ENCODE data around the gene GTF2A1L. TPM values are rescaled to one million over a fixed set of nuclear protein-coding genes. Genes with fewer than 3 reads are reported as not detected.

GTF2A1L gene
- total RNA-seq, 5 donors from 2014 or later (not counting 1 experiment from before 2014, with no cell fraction given) = not detected

- no peak overlapping the region for H3K27ac ChIP-seq (ENCODE audit: low read length)
- Mint-ChIP-seq H3K9me3 (no peaks in the 10 kb centered on the region), H3K27ac (no peak overlapping the region), H3K36me3 (no peaks in the 10 kb centered on the region), H3K4me3 (no peak overlapping the region), H3K27me3 (peaks cover 11 to 13% of the 10 kb centered on the region in 2 donors), H3K4me1 (no peaks in the 10 kb centered on the region)
- no peak for ATAC-seq (replicated peaks in 1 of 4)
- ChIA-PET CTCF (no interaction called here), POLR2A (no interaction called here)
- no peaks in the 10 kb centered on the region for H3K4me1 ChIP-seq (ENCODE audit: control insufficient read depth in 1 of 2, extremely low read depth in 1 of 2, insufficient read depth in 2 of 2, low read length in 2 of 2)
- WGBS (ENCODE audit: insufficient coverage) = no CpG with 5 or more reads among the region's 1 CpG
- no peak for DNase-seq
- no peaks in the 10 kb centered on the region for H3K9me3 ChIP-seq
- H3K36me3 ChIP-seq (ENCODE audit: control insufficient read depth in 2 of 2, extremely low read depth in 1 of 2, insufficient read depth in 1 of 2, low read length in 1 of 2) = no peaks in the 10 kb centered on the region
- peaks cover 0 to 2% of the 10 kb centered on the region in 2 experiments for H3K27me3 ChIP-seq (replicated peaks in 1 of 2; ENCODE audit: control insufficient read depth in 2 of 2, extremely low read depth in 1 of 2, insufficient read depth in 2 of 2, low read length in 1 of 2)
- no peak overlapping the region for H3K4me3 ChIP-seq (ENCODE audit: control insufficient read depth in 1 of 2, extremely low read depth in 1 of 2, low read length in 1 of 2)
Measured at GRCh38 chr2:48668992-48669391, 51.3 kb downstream of the GTF2A1L start.

GRCh38 chr2:48673581-48673980, 55.9 kb downstream of the GTF2A1L start:
- Histone ChIP-seq H3K9me3 (no peaks in the 10 kb centered on the region), H3K27me3 (replicated peaks in 1 of 2; ENCODE audit: control insufficient read depth in 2 of 2, extremely low read depth in 1 of 2, insufficient read depth in 2 of 2, low read length in 1 of 2) (no peaks in the 10 kb centered on the region), H3K4me1 (ENCODE audit: control insufficient read depth in 1 of 2, extremely low read depth in 1 of 2, insufficient read depth in 2 of 2, low read length in 2 of 2) (no peaks in the 10 kb centered on the region), H3K36me3 (ENCODE audit: control insufficient read depth in 2 of 2, extremely low read depth in 1 of 2, insufficient read depth in 1 of 2, low read length in 1 of 2) (no peaks in the 10 kb centered on the region), H3K27ac (ENCODE audit: low read length) (no peak overlapping the region), H3K4me3 (ENCODE audit: control insufficient read depth in 1 of 2, extremely low read depth in 1 of 2, low read length in 1 of 2) (no peak overlapping the region)
- no peak overlapping the region for H3K27ac Mint-ChIP-seq
- H3K4me3 Mint-ChIP-seq = no peak overlapping the region
- POLR2A ChIA-PET = no interaction called here
- H3K27me3 Mint-ChIP-seq = peaks cover 11% of the 10 kb centered on the region in 2 donors
- WGBS (ENCODE audit: insufficient coverage) = 89% methylated on average over 2 of the region's 4 CpGs
- no peaks in the 10 kb centered on the region for H3K36me3 Mint-ChIP-seq
- H3K9me3 Mint-ChIP-seq = no peaks in the 10 kb centered on the region
- CTCF ChIA-PET = no interaction called here
- peaks cover 3 to 9% (median 4%) of the 10 kb centered on the region in 3 donors for H3K4me1 Mint-ChIP-seq
- DNase-seq = no peak
- ATAC-seq (replicated peaks in 1 of 4) = no peak

- H3K4me1 Mint-ChIP-seq = peaks cover 3 to 9% (median 4%) of the 10 kb centered on the region in 3 donors
- peaks cover 9 to 10% of the 10 kb centered on the region in 2 donors for H3K27me3 Mint-ChIP-seq
- Histone ChIP-seq H3K27me3 (replicated peaks in 1 of 2; ENCODE audit: control insufficient read depth in 2 of 2, extremely low read depth in 1 of 2, insufficient read depth in 2 of 2, low read length in 1 of 2) (no peaks in the 10 kb centered on the region), H3K9me3 (no peaks in the 10 kb centered on the region), H3K36me3 (ENCODE audit: control insufficient read depth in 2 of 2, extremely low read depth in 1 of 2, insufficient read depth in 1 of 2, low read length in 1 of 2) (no peaks in the 10 kb centered on the region), H3K27ac (ENCODE audit: low read length) (no peak overlapping the region), H3K4me1 (ENCODE audit: control insufficient read depth in 1 of 2, extremely low read depth in 1 of 2, insufficient read depth in 2 of 2, low read length in 2 of 2) (no peaks in the 10 kb centered on the region), H3K4me3 (ENCODE audit: control insufficient read depth in 1 of 2, extremely low read depth in 1 of 2, low read length in 1 of 2) (no peak overlapping the region)
- CTCF ChIA-PET = no interaction called here
- DNase-seq (no peak), ATAC-seq (replicated peaks in 1 of 4) (no peak)
- H3K9me3 Mint-ChIP-seq = no peaks in the 10 kb centered on the region
- no CpG with 5 or more reads among the region's 2 CpGs for WGBS (ENCODE audit: insufficient coverage)
- no peak overlapping the region for H3K27ac Mint-ChIP-seq
- H3K36me3 Mint-ChIP-seq = no peaks in the 10 kb centered on the region
- POLR2A ChIA-PET = no interaction called here
- no peak overlapping the region for H3K4me3 Mint-ChIP-seq
Measured at GRCh38 chr2:48674933-48675332, 57.3 kb downstream of the GTF2A1L start.

GRCh38 chr2:48677450-48677849, 59.8 kb downstream of the GTF2A1L start:
- Mint-ChIP-seq H3K4me1 (peaks cover 3 to 9% (median 4%) of the 10 kb centered on the region in 3 donors), H3K36me3 (no peaks in the 10 kb centered on the region), H3K27me3 (peaks cover 5 to 8% of the 10 kb centered on the region in 2 donors), H3K27ac (no peak overlapping the region), H3K4me3 (no peak overlapping the region), H3K9me3 (no peaks in the 10 kb centered on the region)
- whole genome bisulfite sequencing (ENCODE audit: insufficient coverage) = 39% methylated on average over 2 of the region's 2 CpGs
- H3K36me3 ChIP-seq (ENCODE audit: control insufficient read depth in 2 of 2, extremely low read depth in 1 of 2, insufficient read depth in 1 of 2, low read length in 1 of 2) = no peaks in the 10 kb centered on the region
- H3K9me3 ChIP-seq = no peaks in the 10 kb centered on the region
- H3K27ac ChIP-seq (ENCODE audit: low read length) = no peak overlapping the region
- DNase-seq (no peak), ATAC-seq (replicated peaks in 1 of 4) (no peak)
- no peak overlapping the region for H3K4me3 ChIP-seq (ENCODE audit: control insufficient read depth in 1 of 2, extremely low read depth in 1 of 2, low read length in 1 of 2)
- POLR2A ChIA-PET = no interaction called here
- CTCF ChIA-PET = no interaction called here
- no peaks in the 10 kb centered on the region for H3K27me3 ChIP-seq (replicated peaks in 1 of 2; ENCODE audit: control insufficient read depth in 2 of 2, extremely low read depth in 1 of 2, insufficient read depth in 2 of 2, low read length in 1 of 2)
- no peaks in the 10 kb centered on the region for H3K4me1 ChIP-seq (ENCODE audit: control insufficient read depth in 1 of 2, extremely low read depth in 1 of 2, insufficient read depth in 2 of 2, low read length in 2 of 2)

GRCh38 chr2:48685126-48685525, 67.5 kb downstream of the GTF2A1L start:
- Mint-ChIP-seq H3K9me3 (no peaks in the 10 kb centered on the region), H3K27ac (no peak overlapping the region), H3K4me3 (no peak overlapping the region), H3K27me3 (peaks cover 12 to 14% of the 10 kb centered on the region in 2 donors), H3K4me1 (no peaks in the 10 kb centered on the region), H3K36me3 (no peaks in the 10 kb centered on the region)
- Histone ChIP-seq H3K27me3 (replicated peaks in 1 of 2; ENCODE audit: control insufficient read depth in 2 of 2, extremely low read depth in 1 of 2, insufficient read depth in 2 of 2, low read length in 1 of 2) (no peaks in the 10 kb centered on the region), H3K27ac (ENCODE audit: low read length) (no peak overlapping the region), H3K9me3 (no peaks in the 10 kb centered on the region), H3K36me3 (ENCODE audit: control insufficient read depth in 2 of 2, extremely low read depth in 1 of 2, insufficient read depth in 1 of 2, low read length in 1 of 2) (no peaks in the 10 kb centered on the region), H3K4me3 (ENCODE audit: control insufficient read depth in 1 of 2, extremely low read depth in 1 of 2, low read length in 1 of 2) (no peak overlapping the region), H3K4me1 (ENCODE audit: control insufficient read depth in 1 of 2, extremely low read depth in 1 of 2, insufficient read depth in 2 of 2, low read length in 2 of 2) (no peaks in the 10 kb centered on the region)
- WGBS (ENCODE audit: insufficient coverage) = no CpG with 5 or more reads among the region's 1 CpG
- DNase-seq (no peak), ATAC-seq (replicated peaks in 1 of 4) (no peak)
- CTCF ChIA-PET = no interaction called here
- POLR2A ChIA-PET = no interaction called here

- ChIA-PET POLR2A (no interaction called here), CTCF (no interaction called here)
- Histone ChIP-seq H3K4me1 (ENCODE audit: control insufficient read depth in 1 of 2, extremely low read depth in 1 of 2, insufficient read depth in 2 of 2, low read length in 2 of 2) (no peaks in the 10 kb centered on the region), H3K4me3 (ENCODE audit: control insufficient read depth in 1 of 2, extremely low read depth in 1 of 2, low read length in 1 of 2) (no peak overlapping the region), H3K9me3 (no peaks in the 10 kb centered on the region), H3K27me3 (replicated peaks in 1 of 2; ENCODE audit: control insufficient read depth in 2 of 2, extremely low read depth in 1 of 2, insufficient read depth in 2 of 2, low read length in 1 of 2) (no peaks in the 10 kb centered on the region), H3K36me3 (ENCODE audit: control insufficient read depth in 2 of 2, extremely low read depth in 1 of 2, insufficient read depth in 1 of 2, low read length in 1 of 2) (no peaks in the 10 kb centered on the region), H3K27ac (ENCODE audit: low read length) (no peak overlapping the region)
- Mint-ChIP-seq H3K27me3 (peaks cover 5 to 7% of the 10 kb centered on the region in 2 donors), H3K27ac (no peak overlapping the region), H3K4me1 (no peaks in the 10 kb centered on the region), H3K9me3 (no peaks in the 10 kb centered on the region), H3K36me3 (no peaks in the 10 kb centered on the region), H3K4me3 (no peak overlapping the region)
- no peak for ATAC-seq (replicated peaks in 1 of 4)
- 78% methylated on average over 1 of the region's 3 CpGs for whole genome bisulfite sequencing (ENCODE audit: insufficient coverage)
- no peak for DNase-seq
Measured at GRCh38 chr2:48691935-48692691, 74.5 kb downstream of the GTF2A1L start.

GRCh38 chr2:48693066-48693465, 75.4 kb downstream of the GTF2A1L start:
- Mint-ChIP-seq H3K4me3 (no peak overlapping the region), H3K9me3 (no peaks in the 10 kb centered on the region), H3K36me3 (no peaks in the 10 kb centered on the region), H3K27me3 (peaks cover 5 to 7% of the 10 kb centered on the region in 2 donors), H3K4me1 (no peaks in the 10 kb centered on the region), H3K27ac (no peak overlapping the region)
- H3K36me3 ChIP-seq (ENCODE audit: control insufficient read depth in 2 of 2, extremely low read depth in 1 of 2, insufficient read depth in 1 of 2, low read length in 1 of 2) = no peaks in the 10 kb centered on the region
- no peaks in the 10 kb centered on the region for H3K4me1 ChIP-seq (ENCODE audit: control insufficient read depth in 1 of 2, extremely low read depth in 1 of 2, insufficient read depth in 2 of 2, low read length in 2 of 2)
- WGBS (ENCODE audit: insufficient coverage) = no CpG with 5 or more reads among the region's 4 CpGs
- POLR2A ChIA-PET = no interaction called here
- no peak overlapping the region for H3K27ac ChIP-seq (ENCODE audit: low read length)
- DNase-seq = no peak
- H3K27me3 ChIP-seq (replicated peaks in 1 of 2; ENCODE audit: control insufficient read depth in 2 of 2, extremely low read depth in 1 of 2, insufficient read depth in 2 of 2, low read length in 1 of 2) = no peaks in the 10 kb centered on the region
- H3K9me3 ChIP-seq = no peaks in the 10 kb centered on the region
- H3K4me3 ChIP-seq (ENCODE audit: control insufficient read depth in 1 of 2, extremely low read depth in 1 of 2, low read length in 1 of 2) = no peak overlapping the region
- CTCF ChIA-PET = no interaction called here
- no peak for ATAC-seq (replicated peaks in 1 of 4)

Measured in T-cell (primary cell).